Measurements from ENCODE around the gene WDR81. TPM values are rescaled to one million over a fixed set of nuclear protein-coding genes. Genes with fewer than 3 reads are reported as not detected.

WDR81 gene
- polyA plus RNA-seq, 2 of the 4 experiments (the other 2 are of a cell fraction), result 4.9 to 26.8 TPM

DNA sequence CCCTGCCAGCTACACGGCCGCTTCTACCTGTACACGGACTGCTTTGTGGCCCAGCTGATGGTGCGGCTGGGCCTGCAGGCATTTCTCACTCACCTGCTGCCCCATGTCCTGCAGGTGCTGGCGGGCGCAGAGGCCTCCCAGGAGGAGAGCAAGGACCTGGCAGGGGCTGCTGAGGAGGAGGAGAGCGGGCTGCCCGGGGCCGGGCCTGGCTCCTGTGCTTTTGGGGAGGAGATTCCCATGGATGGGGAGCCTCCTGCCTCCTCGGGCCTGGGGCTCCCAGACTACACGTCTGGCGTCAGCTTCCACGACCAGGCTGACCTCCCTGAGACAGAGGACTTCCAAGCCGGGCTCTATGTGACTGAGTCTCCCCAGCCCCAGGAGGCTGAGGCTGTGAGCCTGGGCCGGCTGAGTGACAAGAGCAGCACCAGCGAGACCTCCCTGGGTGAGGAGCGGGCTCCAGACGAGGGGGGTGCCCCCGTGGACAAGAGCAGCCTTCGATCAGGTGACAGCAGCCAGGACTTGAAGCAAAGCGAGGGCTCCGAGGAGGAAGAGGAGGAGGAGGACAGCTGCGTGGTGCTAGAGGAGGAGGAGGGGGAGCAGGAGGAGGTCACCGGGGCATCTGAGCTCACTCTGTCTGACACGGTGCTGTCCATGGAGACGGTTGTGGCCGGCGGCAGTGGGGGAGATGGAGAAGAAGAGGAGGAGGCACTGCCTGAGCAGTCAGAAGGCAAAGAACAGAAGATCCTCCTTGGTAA, 3.5 kb downstream of the WDR81 start:
- DNase-seq (ENCODE audit: low read depth in 1 of 2, low spot score in 1 of 2), result no peak
- no peak for FAIRE-seq
- Histone ChIP-seq H3K9me3 (no peaks in the 10 kb centered on the region), H3K27ac (no peak overlapping the region), H3K4me2 (no peak overlapping the region), H3K4me1 (peaks cover 17% of the 10 kb centered on the region), H3K4me3 (no peak overlapping the region)
- ChIA-PET POLR2A (interaction anchor here (0.8 to 2.0 kb wide), 2 partner anchors 11 kb away, joined by 3 to 10 read pairs; no protein-coding TSS in a partner anchor), CTCF (interaction anchor here (0.6 to 23.8 kb wide), 8 partner anchors 9 to 304 kb away, joined by 3 to 591 read pairs (median 4); partner anchors contain the start of gene SERPINF1)
- no peak for TF ChIP-seq CEBPB (IDR thresholded peaks at IDR 0.05)
- no peak for TF ChIP-seq CBX8 (IDR thresholded peaks at IDR 0.05)
- TF ChIP-seq, protein P1, sequence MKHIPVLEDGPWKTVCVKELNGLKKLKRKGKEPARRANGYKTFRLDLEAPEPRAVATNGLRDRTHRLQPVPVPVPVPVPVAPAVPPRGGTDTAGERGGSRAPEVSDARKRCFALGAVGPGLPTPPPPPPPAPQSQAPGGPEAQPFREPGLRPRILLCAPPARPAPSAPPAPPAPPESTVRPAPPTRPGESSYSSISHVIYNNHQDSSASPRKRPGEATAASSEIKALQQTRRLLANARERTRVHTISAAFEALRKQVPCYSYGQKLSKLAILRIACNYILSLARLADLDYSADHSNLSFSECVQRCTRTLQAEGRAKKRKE (CRISPR knock-in tag; IDR thresholded peaks at IDR 0.05; ENCODE audit: low read depth), result no peak
- TF ChIP-seq HES2 (IDR thresholded peaks at IDR 0.05), result no peak
- TF ChIP-seq ZFP36 (IDR thresholded peaks at IDR 0.05; ENCODE audit: borderline replicate concordance, partially characterized antibody), result no peak
- no peak for TF ChIP-seq BCL3 (IDR thresholded peaks at IDR 0.05)
- no peak for TF ChIP-seq SMC3 (IDR thresholded peaks at IDR 0.05)
- TF ChIP-seq EHF (CRISPR knock-in tag; IDR thresholded peaks at IDR 0.05), result no peak
- no peak for TF ChIP-seq ZSCAN20 (CRISPR knock-in tag; IDR thresholded peaks at IDR 0.05)
- TF ChIP-seq MAFK (IDR thresholded peaks at IDR 0.05; ENCODE audit: partially characterized antibody), result no peak
- no peak for TF ChIP-seq ESRRA (IDR thresholded peaks at IDR 0.05; ENCODE audit: borderline replicate concordance, low read length)
- no peak for TF ChIP-seq HOXB5 (CRISPR knock-in tag; IDR thresholded peaks at IDR 0.05)
- no peak for TF ChIP-seq HDAC2 (IDR thresholded peaks at IDR 0.05)
- no peak for TF ChIP-seq TP53 (CRISPR knock-in tag; IDR thresholded peaks at IDR 0.05)
- TF ChIP-seq FOXS1 (CRISPR knock-in tag; IDR thresholded peaks at IDR 0.05), result no peak
- no peak for TF ChIP-seq CHD4 (IDR thresholded peaks at IDR 0.05; ENCODE audit: borderline replicate concordance)
- ATAC-seq, result no peak
- WGBS (ENCODE audit: missing lambda C conversion rate), result 89% methylated on average over 25 of the region's 28 CpGs

GRCh38 chr17:1729966-1730325, 5.4 kb downstream of the WDR81 start:
- H3K4me3 ChIP-seq, result no peak overlapping the region
- no peaks in the 10 kb centered on the region for H3K9me3 ChIP-seq
- H3K27ac ChIP-seq, result no peak overlapping the region
- 93% methylated on average over 15 of the region's 15 CpGs for WGBS (ENCODE audit: missing lambda C conversion rate)
- H3K4me1 ChIP-seq, result peaks cover 13% of the 10 kb centered on the region
- POLR2A ChIA-PET, result interaction anchor here (0.6 to 1.2 kb wide), 4 partner anchors 8 to 23 kb away, joined by 3 to 7 read pairs (median 3); no protein-coding TSS in a partner anchor
- TF ChIP-seq, protein P2, sequence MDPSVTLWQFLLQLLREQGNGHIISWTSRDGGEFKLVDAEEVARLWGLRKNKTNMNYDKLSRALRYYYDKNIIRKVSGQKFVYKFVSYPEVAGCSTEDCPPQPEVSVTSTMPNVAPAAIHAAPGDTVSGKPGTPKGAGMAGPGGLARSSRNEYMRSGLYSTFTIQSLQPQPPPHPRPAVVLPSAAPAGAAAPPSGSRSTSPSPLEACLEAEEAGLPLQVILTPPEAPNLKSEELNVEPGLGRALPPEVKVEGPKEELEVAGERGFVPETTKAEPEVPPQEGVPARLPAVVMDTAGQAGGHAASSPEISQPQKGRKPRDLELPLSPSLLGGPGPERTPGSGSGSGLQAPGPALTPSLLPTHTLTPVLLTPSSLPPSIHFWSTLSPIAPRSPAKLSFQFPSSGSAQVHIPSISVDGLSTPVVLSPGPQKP (IDR thresholded peaks at IDR 0.05; ENCODE audit: low read depth, low read length), result no peak
- TF ChIP-seq RNF2 (IDR thresholded peaks at IDR 0.05; ENCODE audit: borderline replicate concordance, low read depth) (no peak), ZSCAN20 (CRISPR knock-in tag; IDR thresholded peaks at IDR 0.05) (no peak), HMGXB4 (CRISPR knock-in tag; IDR thresholded peaks at IDR 0.05; ENCODE audit: borderline replicate concordance) (no peak), USF2 (IDR thresholded peaks at IDR 0.05) (no peak), CBX2 (IDR thresholded peaks at IDR 0.05; ENCODE audit: borderline replicate concordance, low read depth) (no peak), JUN (IDR thresholded peaks at IDR 0.05) (no peak), ZNF302 (CRISPR knock-in tag; IDR thresholded peaks at IDR 0.05) (no peak), CEBPB (IDR thresholded peaks at IDR 0.05) (no peak), MAZ (IDR thresholded peaks at IDR 0.05; ENCODE audit: borderline replicate concordance, low read depth, low read length) (no peak), RARB (CRISPR knock-in tag; IDR thresholded peaks at IDR 0.05) (no peak)
- TF ChIP-seq, protein P3, sequence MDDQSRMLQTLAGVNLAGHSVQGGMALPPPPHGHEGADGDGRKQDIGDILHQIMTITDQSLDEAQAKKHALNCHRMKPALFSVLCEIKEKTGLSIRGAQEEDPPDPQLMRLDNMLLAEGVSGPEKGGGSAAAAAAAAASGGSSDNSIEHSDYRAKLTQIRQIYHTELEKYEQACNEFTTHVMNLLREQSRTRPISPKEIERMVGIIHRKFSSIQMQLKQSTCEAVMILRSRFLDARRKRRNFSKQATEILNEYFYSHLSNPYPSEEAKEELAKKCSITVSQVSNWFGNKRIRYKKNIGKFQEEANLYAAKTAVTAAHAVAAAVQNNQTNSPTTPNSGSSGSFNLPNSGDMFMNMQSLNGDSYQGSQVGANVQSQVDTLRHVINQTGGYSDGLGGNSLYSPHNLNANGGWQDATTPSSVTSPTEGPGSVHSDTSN (IDR thresholded peaks at IDR 0.05), result no peak
- H3K4me2 ChIP-seq, result no peak overlapping the region
- CTCF ChIA-PET, result interaction anchor here (1.1 to 23.8 kb wide), 5 partner anchors 11 to 156 kb away, joined by 3 to 591 read pairs (median 9); partner anchors contain the start of gene SERPINF1
- ATAC-seq (no peak), FAIRE-seq (no peak), DNase-seq (ENCODE audit: low read depth in 1 of 2, low spot score in 1 of 2) (no peak)

All from A549 (cell line).